PC-9 (cell line): ENCODE measurements around the gene PCGF3.

Source experiments
- EZH2 ChIP-seq: fragments of 200-600 bp; sonication (generic); IDR thresholded peaks from 2 replicates; pipeline ENCODE4 v1.8.0; 2017; ENCODE audit warnings: antibody characterized with exemption, low read depth
- TF ChIP-seq, protein P1 (sequence below): fragments of 200-600 bp; sonication (generic); conservative IDR thresholded peaks from 2 replicates; pipeline ENCODE4 v1.6.1; 2017; ENCODE audit warnings: mixed run types, antibody characterized with exemption, mild to moderate bottlenecking, moderate library complexity

DNA sequence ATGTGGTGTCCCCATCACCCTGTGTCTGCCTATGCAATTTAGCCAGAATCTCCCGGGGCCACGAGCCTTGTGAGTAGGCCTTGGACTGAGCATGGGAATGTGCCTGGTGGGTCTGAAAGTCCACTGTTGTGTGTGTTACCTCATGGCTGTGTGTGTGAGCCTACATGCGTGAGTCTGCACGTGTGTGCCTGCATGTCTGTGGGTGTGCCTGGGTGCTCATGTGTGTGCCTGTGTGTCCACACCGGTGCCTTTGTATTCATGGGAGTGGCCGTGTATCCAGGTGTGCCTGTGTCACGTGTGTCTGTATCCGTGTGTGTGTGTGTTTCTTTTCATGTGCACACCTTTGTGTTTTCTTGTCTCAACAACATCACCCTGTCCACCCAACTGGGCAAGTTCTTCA, 45.8 kb upstream of the PCGF3 start:
- no peak for TF ChIP-seq EZH2
- TF ChIP-seq, protein P1, sequence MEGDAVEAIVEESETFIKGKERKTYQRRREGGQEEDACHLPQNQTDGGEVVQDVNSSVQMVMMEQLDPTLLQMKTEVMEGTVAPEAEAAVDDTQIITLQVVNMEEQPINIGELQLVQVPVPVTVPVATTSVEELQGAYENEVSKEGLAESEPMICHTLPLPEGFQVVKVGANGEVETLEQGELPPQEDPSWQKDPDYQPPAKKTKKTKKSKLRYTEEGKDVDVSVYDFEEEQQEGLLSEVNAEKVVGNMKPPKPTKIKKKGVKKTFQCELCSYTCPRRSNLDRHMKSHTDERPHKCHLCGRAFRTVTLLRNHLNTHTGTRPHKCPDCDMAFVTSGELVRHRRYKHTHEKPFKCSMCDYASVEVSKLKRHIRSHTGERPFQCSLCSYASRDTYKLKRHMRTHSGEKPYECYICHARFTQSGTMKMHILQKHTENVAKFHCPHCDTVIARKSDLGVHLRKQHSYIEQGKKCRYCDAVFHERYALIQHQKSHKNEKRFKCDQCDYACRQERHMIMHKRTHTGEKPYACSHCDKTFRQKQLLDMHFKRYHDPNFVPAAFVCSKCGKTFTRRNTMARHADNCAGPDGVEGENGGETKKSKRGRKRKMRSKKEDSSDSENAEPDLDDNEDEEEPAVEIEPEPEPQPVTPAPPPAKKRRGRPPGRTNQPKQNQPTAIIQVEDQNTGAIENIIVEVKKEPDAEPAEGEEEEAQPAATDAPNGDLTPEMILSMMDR, result no peak
